HG03378 (cell line): ENCODE data around the gene TBXA2R.

Experiments
- ATAC-seq: cut with Tn5 transposase; IDR thresholded peaks from one replicate; pipeline ENCODE4 v1.9.1; 2021; ENCODE audit warnings: mild to moderate bottlenecking, moderate library complexity; ENCODE audit not compliant: unreplicated experiment

TBXA2R gene

DNA sequence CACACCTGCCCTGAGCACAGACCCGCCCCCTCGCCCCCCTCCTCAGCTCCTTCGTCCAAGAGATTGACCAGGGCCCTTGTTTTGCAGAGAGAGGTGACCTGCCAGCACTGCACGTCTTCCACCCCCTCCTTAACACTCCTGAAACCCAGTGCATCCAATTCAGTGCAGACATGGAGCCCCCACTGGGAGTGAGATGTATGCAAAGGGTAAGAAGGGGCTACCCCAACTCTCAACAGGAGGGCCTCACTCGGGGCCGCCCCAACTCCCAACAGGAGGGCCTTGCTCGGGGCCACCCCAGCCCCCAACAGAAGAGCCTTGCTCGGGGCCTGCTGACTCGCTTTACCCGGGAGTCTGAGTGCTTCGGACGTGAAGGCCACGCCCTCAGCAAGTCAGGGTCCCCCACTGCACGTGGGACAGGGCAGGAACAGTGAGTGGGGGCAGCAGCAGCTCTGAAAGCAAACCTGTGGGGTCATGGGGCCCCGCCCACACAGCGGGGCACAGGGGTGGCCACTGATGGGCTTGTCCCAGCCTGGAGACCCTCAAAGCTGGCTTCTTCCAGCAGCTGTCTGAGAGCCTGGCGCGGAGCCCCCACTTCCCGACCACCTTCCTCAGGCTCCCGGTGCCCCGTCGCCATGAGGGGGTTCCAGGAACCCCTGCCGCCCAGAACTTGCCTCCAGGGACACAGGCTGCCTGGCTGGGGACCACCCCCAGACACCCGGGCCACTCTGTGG is 14.3 kb upstream of the TBXA2R start:
- no peak for ATAC-seq

DNA sequence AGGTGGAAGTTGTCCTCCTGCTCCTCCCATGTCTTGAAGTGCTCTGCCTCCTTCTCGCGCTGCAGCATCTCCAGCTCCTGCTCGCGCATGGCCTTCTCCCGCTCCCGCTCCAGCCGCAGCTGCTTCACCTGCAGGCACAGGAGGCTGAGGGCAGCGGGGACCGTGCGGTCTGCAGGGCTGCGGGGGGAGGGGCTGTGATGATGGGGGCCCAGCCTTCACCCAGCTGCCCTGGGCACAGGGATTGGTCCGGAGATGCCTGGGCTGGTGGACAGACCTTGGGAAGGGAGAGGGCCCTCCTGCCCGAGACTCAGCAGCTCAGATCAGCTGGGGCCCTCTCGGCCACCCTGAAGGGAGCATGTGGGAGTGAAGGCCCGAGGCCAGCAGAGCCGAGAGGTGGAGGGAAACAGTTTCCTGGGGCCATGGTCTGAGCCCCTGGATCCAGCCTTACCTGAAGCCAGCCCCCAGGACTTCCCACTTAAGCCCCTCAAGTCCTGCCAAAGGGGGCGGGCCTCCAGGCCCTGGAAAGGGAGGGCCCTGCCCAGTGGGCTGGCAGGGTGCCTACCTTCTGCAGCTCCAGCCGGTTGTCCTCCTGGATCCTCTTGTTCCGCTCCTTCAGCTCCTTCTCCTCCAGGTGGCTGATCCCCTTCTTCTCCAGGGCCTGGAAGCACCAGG is 13.6 kb upstream of the TBXA2R start:
- ATAC-seq = no peak

DNA sequence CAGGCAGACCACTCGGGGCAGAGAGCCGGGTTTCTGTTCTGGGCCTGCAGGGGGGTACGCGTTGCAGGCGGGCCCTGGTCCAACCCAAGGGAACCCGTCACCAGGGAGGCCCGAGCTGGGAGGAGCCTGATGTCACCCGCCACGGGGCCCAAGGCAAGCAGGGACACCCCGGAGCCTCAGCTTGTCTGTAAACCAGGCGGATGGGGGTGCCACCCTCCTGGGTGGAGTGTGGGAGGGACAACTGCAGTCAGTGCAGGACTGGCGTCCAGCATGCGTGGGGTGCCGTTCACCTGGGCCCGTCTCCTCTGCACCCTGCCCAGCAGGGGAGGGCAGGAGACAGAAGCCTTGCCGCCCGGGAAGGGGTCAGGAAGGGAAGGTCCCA is 12.9 kb upstream of the TBXA2R start:
- ATAC-seq = no peak

DNA sequence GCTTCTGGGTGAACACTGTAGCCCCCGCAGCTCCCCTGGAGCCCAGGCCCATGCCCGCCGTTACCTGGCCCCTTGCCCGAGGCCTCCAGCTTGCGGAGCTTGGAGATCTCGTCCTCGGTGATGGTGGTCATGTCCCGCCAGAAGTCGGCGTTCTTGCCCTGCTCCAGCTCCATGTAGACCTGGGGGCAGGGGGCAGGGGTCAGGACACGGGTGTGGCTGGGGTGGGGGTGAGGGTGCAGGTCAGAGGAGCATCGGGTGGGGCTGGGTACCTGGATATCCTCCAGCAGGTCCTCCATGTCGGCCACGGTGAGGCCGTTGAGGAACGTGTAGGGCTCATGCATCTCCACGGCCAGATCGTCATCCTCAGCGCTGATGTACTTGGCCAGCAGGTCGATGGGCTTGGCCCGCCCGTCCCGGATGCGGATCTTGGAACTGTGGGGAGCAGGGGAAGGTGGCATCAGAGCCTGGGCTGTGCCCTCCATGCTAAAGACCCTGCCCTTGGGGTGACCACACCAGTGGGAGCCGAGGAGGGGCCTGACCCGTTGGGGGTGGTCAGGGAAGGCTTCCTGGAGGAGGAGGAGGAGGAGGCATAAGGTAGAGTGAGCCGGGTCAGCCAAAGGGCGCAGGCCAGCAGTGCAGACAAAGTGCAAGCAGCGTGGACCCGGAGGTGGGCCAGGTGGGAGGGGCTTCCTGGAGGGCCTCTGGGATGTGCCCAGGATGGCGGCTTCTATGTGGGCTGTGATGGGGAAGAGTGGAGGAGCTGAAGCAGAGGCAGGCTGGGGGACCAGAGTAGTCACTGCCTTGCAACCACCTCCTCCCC is 12.3 kb upstream of the TBXA2R start:
- no peak for ATAC-seq

DNA sequence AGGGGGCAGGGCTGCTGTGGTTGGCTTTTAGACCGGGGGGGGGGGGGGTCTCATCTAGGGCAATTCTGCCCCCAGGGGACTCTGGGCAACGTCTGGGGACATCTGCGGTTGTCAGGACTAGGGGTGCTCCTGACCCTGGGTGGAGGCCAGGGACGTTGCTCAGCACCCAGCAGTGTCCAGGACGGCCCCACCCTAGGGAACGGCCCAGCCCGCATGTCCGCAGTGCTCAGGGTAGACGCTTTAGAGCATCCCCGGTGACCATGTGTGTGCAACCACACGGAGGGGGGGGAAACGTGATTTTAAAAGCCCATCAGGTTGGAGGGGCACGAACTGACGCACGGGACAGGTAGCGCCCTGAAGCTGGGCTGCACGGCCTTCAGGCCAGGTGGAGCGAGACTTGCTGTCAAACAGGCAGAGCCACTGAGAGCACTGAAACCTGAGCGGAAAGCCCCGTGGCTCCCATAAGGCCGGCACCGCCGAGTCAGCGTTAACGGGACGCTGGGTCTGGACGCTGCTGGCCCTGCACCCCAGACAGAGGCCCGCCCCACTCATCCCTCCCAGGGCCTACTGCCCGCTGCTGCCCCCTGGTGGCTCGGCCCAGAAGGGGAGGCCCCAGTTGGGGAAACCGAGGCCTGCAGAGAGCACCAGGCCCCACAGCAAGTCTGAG is 11.6 kb upstream of the TBXA2R start:
- ATAC-seq = no peak

DNA sequence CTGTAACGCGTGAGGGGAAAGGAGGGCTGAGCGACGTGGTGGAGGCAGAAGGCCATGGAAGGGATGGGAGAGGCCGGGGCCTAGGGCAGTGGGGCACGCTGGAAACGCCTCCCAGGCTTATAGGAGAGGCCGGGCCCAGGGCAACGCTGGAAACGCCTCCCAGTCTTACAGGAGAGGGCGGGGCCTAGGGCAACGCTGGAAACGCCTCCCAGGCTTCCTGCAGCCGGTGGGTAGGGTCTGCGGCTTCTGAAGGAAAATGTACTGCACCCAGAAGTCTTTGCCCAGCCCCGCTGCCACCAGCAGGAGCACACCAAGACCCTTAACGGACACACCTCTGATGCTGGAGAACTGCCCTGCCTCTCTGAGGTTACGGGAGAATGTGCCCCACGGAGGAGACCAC is 10.8 kb upstream of the TBXA2R start:
- no peak for ATAC-seq

DNA sequence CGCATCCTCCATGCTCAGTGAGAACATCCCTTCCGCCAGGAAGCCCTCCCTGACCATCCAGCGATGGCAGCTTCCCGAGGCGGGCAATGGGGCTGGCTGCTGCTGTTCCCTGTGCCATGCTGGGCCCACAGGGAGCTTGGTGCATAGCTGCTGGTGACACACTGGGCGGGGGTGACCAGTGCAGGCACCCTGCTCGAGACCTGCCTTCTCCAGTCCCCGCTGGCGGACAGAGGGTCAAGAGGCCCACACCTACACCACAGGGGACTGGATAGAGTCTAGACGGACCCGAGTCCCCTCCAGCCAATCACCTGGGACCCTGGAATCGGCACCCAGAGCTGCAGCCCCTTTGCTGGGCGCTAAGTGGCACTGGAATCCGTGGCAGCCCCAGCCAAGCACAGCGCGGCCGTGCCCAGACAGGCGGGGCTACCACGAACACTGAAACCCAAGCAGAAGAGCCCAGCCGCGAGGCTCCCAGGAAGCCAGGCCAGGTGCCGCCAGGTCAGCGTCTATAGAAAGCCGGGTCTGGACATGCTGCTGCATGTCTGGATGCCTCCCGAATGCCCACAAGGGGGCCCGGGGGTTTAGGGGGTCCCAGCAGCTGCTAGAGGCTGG is 9.0 kb upstream of the TBXA2R start:
- no peak for ATAC-seq

DNA sequence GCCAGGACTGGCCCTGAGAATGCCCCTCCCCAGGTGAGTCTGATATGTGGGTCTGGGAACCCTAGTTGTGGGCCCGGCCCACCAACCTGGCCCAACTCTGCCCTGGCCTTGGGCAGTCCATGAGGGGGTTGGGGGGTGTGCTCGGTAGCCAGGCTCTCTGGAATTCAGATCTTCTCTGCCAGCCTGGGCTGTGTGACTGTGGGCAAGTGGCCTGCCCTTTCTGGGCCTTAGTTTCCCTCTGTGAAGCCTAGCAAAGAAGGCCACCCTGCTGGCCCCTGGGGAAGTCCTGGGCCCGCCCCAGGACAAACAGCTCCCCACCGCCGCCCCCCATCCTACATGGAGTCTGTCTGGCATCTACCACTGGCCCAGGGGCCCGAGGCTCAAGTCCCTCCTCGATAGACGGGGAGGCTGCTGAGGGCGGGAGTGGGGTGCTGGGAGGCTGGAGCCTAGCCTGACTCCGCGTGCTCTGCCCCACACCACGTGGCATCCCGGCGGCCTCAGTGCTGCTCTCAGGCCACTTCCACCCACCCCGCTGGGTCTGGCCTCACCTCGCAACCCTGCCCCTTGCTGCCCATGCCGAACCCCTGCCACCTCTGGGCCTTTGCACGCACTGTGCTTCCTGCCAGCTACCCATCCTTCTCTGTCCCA is 8.3 kb upstream of the TBXA2R start:
- no peak for ATAC-seq

DNA sequence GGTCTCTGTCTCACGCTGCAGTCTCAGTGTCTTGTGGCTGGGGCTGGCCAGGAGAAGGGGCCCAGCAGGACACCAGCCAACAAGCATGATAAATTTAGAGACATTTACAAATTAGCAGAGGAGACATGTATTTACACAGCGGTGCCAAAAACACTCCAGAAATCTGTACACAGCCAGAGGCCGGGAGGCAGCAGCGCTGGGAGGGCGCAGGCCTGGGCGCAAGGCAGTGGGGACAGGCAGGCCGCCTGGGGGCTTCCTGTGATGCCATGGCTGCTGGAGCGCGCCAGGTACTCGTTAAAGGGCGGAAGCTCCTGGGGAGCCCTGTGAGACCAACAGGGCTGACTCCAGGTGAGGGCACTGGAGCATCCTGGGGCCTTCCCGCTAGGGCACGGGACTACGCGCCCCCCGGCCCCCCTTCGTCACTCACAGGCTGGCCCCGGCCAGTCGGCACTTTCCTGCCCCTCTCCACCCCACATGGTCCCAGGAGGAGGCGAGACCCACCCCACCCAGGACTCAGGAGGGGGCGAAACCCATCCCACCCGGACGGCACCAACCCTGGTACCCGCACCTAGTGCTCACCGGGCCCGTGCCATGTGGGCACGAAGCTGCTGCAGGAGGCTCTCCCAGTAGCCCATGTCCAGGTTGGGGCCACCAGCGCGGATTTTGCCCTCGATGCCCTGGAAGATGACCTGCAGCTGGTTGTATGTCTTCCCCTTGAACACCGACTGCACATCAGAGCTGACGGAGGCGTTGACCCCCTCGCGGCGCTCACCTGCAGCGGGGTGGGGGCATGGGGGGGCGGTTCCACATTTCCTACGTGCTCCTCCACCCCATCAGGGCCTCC is 7.4 kb upstream of the TBXA2R start:
- no peak for ATAC-seq

DNA sequence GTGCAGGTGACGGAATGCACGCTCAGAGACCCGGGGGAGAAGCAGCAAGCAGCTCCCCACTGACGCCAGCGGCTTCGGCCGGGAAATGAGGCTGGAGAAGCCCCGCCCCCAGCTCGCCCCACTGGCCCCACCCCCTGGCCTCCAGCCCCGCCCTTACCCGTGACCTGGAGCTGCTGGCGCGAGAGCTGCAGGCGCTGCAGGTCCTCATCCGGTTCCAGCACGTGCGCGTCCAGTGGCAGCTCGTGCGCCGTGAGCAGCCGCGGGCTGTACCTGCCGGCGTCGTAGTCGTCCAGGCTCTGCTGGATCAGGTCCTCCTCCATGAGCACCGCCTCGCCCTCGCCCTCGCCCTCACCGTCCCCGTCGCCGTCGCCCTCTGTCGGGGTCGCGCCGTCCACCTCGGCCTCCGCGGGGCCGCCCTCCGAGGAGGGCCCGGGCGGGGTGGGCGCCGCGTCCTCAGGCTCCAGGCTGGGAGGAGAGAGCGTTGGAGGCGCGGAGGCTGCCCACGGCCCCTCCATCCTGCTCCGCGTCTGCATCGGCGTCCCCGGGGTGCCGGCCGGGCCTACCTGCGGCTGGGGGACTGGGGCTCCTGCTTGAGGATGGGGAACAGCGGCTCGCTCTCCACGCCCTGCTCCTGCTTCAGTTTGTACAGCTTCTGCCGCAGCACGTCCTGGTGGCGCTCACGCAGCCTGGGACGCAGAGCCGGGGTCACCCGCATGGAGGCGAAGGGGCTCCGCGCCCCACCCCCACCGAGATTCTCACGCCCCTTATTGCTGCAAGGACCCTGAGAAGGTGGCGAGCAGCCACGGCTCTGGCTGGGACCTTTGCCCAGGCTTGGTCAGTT is 6.4 kb upstream of the TBXA2R start:
- ATAC-seq = no peak

DNA sequence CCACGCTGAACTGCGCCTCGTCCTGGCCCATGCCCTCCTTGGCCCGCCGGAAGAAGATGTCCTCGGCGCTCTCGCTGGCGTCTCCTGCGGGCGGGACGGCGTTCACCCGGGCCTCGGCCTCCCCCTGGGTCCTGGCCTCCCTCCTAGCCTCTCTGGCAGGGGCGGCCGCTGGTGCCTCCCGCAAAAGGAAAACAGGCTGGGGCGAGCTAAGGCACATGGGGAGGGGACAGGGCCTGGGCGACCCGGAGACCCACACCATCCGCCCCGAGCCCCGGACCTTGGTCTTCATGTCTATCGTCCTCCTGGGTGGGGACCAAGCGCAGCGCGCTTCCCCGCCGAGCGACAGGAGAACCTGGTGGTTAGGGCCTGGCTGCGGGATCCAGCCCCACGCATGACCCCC is 5.7 kb upstream of the TBXA2R start:
- no peak for ATAC-seq

DNA sequence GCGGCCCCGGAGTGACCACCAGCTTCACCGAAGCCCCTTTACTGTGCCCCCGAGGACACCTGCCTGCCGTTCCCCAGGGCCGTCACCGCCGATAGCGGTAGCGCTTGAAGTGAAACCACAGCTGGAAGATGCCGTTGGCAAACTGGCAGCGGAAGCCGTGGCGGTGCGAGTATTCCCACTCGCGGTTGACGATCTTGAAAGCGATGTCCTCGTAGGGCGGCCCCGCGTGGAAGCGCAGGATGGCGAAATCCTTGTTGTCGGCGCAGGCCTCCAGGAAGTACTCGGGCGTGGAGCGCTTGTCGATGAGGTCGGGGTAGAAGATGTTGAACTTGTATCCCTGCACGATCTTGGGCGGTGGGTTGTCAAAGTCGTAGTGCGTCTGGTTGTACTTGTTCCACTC is 5.2 kb upstream of the TBXA2R start:
- ATAC-seq = no peak

DNA sequence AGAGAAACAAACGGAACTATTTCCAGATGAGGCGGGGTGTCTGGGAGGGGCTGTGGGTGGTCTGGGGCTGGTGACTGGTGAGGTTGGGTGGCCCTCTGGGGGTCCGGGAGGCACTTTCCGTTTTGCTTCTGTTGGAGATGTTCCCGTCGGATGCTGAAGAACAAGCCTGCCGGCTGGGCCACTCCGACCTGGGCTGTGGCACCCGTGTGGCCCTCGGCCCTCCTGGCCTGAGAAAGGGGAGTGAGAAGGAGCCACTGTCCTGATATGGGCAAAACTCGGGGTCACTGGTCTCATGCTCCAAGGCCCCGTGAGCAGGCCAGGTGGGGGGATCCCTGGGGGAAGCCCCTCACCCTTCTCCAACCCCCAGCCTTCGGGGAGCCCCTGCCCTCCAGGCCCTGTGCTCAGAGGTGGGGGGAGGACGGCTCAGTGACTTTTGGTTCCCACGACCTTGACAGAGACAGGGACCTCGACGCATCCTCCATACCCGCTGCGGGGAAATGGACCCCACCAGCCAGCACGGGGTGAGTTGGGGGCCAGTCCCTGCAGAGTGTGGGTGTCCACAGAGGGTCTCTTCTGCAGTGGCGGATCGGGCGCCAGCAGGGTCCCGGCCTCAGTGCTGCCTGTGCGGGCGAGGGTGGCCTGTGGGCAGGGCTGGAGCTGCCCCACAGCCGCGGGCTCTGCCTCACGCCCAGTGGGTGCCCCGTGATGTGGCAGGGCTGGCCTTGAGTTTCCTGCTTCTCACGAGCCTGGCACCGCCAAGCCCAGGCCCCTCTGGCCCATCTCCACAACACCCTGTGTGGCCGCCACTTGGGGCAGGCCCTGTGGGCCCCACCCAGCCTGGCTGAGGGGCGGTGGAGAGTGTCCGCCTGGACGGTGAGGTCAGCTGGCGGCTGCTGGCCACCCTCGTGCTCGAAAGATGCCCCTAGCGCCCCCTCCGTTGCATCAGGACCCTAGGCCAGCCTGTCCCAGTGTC is 4.4 kb upstream of the TBXA2R start:
- ATAC-seq = no peak

DNA sequence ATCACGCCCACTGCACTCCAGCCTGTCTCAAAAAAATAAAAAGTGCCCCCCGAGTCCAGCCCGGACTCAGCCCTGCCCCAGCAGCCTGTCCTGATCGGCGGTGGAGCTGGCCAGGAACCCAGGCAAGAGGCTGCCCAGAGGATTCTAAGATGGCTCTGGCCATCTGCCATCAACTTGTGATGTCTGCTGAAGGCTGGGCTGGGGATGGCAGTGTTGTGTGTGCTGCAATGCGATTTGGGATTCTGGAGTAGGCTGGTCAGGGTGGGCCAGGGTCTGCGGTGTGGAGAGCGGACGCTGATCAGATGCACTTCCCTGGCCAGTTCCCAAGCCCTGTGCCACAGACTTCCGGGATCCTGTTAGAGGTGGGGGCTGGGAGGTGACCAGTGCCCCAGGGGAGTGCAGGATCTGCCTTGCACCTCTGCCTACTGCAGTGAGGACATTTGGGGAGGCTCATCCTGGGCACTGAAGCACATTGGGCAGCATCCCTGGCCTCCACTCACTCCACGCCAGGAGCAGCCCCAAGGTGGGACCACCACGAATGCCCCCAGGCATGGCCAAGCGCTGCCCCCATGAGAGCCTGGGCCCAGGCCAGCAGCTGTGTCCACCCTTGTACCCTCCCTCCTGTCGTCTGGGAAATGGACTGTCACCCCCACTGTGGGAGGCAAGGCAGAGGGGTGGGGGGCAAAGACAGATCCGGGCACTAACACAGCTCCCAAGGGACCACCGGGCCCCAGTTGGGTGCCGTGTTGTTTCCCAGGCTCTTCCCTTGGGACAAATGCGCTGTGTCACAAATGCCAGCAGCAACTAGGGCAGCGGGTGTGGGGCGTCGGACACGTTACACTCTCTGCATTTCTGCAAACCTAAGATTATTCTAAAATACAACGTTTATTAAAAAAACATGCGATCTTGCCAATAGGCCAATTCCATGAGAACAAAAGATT is 3.4 kb upstream of the TBXA2R start:
- ATAC-seq = no peak

DNA sequence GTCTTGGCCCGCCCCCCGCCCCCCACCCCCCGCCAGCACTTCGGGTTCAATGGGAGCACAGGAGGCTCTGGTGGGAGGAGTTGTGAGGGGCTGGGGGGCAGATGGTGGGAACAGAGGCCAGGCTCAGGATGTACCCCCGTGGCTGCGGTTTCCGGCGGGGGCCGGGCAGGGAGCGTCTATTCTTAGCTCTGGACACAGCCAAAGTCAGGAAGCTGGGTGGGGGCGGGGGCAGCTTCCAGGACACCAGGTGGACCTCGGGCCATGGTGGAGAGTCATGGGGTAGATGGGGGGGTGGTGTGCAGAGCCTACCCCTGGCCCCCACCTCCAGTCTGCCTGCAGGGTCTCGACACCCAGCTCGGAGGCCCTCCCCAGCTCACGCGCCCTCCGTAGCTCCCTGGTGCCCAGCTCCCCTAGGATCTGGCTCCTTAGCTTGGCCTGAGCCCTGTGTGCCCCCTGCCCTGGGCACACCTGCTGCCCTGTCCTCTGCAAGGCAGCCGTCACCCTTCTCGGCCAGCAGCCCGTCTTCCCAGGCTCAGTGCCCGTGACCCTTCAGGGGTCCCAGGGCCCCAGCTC is 2.2 kb upstream of the TBXA2R start:
- no peak for ATAC-seq

DNA sequence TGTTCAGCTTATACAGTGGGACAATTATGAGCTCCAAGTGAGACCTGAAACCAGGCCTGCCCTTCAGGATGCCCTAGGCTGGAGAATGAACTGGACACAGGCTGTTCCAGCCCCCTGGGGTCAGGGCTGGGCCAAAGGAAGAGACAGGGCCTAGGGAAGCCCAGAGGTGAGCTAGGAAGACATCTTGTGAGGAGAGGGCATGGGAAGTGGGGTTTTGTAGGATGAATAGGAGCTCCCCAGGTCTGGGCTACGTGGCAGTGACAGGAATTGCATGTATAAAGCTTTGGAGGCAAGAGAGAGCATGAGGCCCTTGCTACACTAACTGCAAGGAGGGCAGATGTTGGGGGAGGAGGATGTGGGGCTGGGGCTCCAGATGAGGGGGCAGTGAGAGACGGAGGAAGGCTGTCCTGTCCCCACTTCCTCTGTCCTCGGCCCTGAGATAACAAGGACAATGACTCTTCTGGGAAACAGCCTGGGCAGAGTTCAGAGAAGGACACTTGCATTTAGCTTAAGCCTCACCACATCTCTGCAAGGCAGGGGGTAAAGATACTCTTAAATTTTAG is 1.5 kb upstream of the TBXA2R start:
- ATAC-seq = no peak
